HFF-Myc (cell line): ENCODE results near the gene PPFIA4.

ENCODE experiments used
- DNase-seq: peaks from one replicate; pipeline ENCODE4 v3.0.0-alpha.2; 2011; ENCODE audit warnings: low read depth; ENCODE audit errors: extremely low read depth
- H3K4me3 ChIP-seq: replicated peaks from 2 replicates; pipeline ENCODE4 v1.5.1; 2011; ENCODE audit warnings: low read depth, mild to moderate bottlenecking, control low read depth, low read length
- TF ChIP-seq, protein P1 (sequence below): IDR thresholded peaks from 2 replicates; pipeline ENCODE4 v1.5.1; 2012; ENCODE audit warnings: mild to moderate bottlenecking, low read depth, low read length, control low read depth; ENCODE audit errors: missing control alignments

Gene PPFIA4

DNA sequence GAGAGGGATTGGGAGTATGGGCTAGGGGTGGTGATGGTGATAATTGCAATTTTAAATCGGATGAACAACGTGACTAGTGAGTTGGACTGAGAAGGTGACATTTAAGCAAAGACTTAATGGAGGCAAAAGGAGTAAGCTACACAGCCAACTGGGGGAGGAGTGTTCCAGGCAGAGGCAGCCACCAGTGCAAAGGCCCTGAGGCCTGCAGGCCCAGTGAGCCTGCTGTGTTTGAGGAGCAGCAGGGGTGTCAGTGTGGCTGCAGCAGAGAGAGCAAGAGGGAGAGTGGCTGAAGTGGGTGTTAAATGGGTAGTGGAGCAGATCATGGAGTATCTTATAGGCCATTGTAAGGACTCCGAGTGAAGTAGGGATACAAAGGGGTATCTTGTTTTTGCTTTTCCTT, 40.7 kb downstream of the PPFIA4 start:
- no peak overlapping the region for H3K4me3 ChIP-seq
- no peak for DNase-seq
- TF ChIP-seq, protein P1, sequence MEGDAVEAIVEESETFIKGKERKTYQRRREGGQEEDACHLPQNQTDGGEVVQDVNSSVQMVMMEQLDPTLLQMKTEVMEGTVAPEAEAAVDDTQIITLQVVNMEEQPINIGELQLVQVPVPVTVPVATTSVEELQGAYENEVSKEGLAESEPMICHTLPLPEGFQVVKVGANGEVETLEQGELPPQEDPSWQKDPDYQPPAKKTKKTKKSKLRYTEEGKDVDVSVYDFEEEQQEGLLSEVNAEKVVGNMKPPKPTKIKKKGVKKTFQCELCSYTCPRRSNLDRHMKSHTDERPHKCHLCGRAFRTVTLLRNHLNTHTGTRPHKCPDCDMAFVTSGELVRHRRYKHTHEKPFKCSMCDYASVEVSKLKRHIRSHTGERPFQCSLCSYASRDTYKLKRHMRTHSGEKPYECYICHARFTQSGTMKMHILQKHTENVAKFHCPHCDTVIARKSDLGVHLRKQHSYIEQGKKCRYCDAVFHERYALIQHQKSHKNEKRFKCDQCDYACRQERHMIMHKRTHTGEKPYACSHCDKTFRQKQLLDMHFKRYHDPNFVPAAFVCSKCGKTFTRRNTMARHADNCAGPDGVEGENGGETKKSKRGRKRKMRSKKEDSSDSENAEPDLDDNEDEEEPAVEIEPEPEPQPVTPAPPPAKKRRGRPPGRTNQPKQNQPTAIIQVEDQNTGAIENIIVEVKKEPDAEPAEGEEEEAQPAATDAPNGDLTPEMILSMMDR: no peak

DNA sequence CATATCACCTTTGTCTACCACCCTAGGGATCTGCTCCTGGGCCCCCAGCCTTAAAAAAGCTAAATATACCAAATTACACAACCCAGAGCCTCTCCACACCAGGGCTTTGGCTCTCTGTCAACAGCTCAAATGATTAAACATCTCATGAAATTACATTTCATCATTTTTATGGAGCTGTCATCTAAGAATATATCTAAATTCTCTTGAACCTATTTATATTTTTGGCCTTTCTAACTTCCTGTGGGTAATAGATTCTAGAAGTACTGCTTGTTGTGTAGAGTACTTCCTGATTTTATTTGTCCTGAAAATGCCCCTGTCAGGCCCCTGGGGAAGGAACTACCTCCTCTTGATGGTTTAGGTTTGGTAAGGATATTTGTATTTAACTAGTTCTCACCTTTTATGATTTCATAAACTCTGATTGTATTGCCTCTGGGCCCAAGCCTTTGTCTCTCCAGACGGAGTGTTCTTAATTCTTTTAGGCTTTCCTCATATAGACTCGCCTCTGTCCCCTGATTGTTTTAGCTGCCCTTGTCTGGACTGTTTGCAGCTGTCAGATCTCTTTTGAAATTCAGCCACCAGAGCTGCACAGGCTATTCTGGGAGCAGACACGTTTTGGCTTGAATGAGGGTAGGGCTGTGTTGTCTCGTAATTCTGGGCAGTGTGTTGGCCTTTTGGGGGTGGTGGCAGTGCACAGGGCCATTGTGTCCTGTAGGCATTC, 42.9 kb downstream of the PPFIA4 start:
- TF ChIP-seq, protein P1: no peak
- no peak for DNase-seq
- no peak overlapping the region for H3K4me3 ChIP-seq

DNA sequence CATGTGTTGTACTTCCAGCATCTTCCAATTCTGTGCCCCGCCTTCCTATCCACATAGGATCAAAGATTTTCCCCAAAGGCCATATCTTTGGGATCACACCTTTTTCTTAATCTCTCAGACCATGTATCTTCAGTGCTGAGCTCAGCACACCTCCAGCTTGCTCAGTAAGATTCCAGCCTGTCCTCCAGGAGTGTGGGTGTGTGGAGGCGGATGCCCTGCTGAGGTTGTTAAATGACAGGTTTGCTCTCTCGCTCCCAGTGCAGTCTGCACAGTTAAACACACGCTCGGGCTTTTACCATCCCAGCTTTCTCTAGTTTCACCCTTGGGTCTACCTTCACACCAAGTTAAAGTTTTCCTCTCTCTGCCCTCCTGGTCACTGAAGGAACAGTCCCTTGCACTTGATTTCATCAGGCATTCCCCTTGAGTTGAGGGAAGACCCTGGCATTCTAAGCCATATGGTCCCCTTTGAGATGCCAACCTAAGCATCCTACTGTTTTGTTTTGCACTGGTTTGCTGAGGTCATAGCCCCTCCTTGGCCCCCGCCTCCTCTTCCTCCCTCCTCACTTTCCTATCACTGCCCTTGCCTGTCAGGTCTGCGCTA, 45.8 kb downstream of the PPFIA4 start:
- no peak for DNase-seq
- TF ChIP-seq, protein P1: no peak
- H3K4me3 ChIP-seq: no peak overlapping the region

DNA sequence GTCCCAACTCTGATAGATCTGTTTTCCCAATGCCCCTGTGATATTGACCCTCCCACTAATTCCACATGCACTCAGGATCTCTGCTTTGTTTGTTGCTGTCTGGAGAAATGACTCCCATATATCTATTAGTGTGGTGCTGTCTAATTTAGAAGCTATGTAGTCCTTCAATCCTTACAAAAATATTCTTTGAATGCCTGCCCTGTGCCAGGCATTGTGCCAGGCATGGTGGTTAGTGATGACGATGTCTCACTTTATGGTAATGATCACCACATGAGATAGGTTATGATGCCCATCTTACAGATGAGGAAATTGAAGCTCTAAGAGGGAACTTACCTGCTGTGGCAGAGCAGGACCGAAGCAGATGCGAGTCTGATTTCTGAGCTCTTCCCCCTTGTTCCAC, 46.6 kb downstream of the PPFIA4 start:
- no peak overlapping the region for H3K4me3 ChIP-seq
- TF ChIP-seq, protein P1: no peak
- DNase-seq: no peak

DNA sequence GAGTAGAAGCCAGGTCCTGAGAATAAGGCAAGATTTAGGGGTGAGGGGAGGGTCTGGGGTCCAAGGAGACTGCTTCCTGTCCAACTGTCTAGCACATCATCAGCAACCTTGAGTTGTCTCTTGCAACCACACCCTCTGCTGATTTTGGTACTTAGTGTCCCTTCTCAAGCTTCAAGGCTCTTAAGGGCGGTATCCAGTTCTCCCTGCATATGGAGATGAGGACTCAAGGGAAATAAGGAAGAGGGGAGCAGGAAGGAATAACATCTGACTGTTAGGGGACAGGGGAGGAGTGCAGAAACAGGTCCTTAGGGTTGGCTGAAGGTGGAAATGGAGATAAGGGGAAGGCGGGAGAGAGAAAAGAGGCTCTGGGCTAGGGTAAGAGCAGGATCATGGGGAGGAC, 47.2 kb downstream of the PPFIA4 start:
- DNase-seq: no peak
- TF ChIP-seq, protein P1: no peak
- no peak overlapping the region for H3K4me3 ChIP-seq

DNA sequence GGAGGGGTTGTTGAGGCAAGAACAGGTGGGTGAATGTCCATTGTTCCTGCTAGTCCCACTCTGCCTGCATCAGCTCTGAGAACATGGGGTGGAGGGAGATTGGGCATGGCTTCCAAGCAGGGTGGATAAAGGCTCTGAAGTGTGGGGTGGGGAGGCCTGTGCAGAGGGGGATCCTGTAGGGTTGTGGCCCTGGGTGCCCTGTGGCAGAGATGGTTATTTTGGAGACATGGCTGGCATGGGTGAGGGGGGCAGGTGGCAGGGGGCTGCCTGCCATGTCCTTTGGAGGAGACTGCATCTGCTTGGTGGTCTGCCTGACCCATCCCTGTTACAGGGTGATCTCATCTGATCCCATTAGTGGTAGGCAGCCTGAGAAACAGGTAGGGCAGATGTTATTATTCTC, 48.3 kb downstream of the PPFIA4 start:
- no peak for DNase-seq
- TF ChIP-seq, protein P1: no peak
- no peak overlapping the region for H3K4me3 ChIP-seq
